Measurements from ENCODE around the gene IKZF3.

Gene IKZF3

GRCh38 chr17:39747745-39748144, 116.4 kb downstream of the IKZF3 start:
- Histone ChIP-seq H3K4me3 (ENCODE audit: low read depth, low read length) (no peak overlapping the region), H3K9me3 (no peaks in the 10 kb centered on the region), H3K36me3 (no peaks in the 10 kb centered on the region), H3K4me1 (no peaks in the 10 kb centered on the region), H3K27me3 (peaks cover 23% of the 10 kb centered on the region)
- DNase-seq = no peak
- TF ChIP-seq CTCF (IDR thresholded peaks at IDR 0.05; ENCODE audit: low read depth, low read length) = no peak

- Histone ChIP-seq H3K27me3 (peaks cover 39% of the 10 kb centered on the region), H3K36me3 (no peaks in the 10 kb centered on the region), H3K9me3 (no peaks in the 10 kb centered on the region), H3K4me1 (no peaks in the 10 kb centered on the region), H3K4me3 (ENCODE audit: low read depth, low read length) (no peak overlapping the region)
- no peak for TF ChIP-seq CTCF (IDR thresholded peaks at IDR 0.05; ENCODE audit: low read depth, low read length)
- no peak for DNase-seq
Measured at GRCh38 chr17:39746145-39746461, 118.0 kb downstream of the IKZF3 start.

DNA sequence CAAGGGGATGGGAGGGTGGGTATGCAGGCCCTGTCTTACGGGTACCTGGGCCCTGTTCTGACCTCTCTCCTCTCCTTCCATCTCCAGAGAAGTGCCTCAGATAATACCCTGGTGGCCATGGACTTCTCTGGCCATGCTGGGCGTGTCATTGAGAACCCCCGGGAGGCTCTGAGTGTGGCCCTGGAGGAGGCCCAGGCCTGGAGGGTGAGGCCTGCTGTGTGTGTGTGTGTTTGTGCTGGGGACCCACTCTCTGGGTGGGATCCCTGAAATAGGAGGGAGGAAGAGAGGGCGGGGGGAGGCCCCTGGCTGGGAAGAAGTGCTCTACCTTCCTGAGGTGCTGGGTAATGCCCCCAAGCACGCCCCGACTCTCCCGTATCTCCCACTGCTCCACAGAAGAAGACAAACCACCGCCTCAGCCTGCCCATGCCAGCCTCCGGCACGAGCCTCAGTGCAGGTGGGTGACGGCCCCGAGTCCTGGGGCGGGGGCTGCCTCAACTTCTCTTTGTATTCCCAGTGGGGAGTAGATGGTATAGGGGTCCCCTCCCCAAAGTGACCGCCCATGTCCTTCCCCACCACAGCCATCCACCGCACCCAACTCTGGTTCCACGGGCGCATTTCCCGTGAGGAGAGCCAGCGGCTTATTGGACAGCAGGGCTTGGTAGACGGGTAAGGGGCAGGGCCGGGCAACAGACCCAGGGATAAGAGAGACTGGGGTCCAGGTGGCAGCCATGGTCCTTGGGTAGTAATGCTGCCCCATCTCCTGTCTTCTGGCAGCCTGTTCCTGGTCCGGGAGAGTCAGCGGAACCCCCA, 118.6 kb downstream of the IKZF3 start:
- H3K9me3 ChIP-seq = no peaks in the 10 kb centered on the region
- TF ChIP-seq CTCF (IDR thresholded peaks at IDR 0.05; ENCODE audit: low read depth, low read length) = no peak
- no peaks in the 10 kb centered on the region for H3K4me1 ChIP-seq
- H3K27me3 ChIP-seq = peaks cover 45% of the 10 kb centered on the region
- H3K36me3 ChIP-seq = no peaks in the 10 kb centered on the region
- DNase-seq = no peak
- H3K4me3 ChIP-seq (ENCODE audit: low read depth, low read length) = no peak overlapping the region

GRCh38 chr17:39744836-39745215, 119.3 kb downstream of the IKZF3 start:
- no peak for TF ChIP-seq CTCF (IDR thresholded peaks at IDR 0.05; ENCODE audit: low read depth, low read length)
- H3K27me3 ChIP-seq = peaks cover 52% of the 10 kb centered on the region
- DNase-seq = no peak
- H3K4me3 ChIP-seq (ENCODE audit: low read depth, low read length) = no peak overlapping the region
- no peaks in the 10 kb centered on the region for H3K4me1 ChIP-seq
- H3K36me3 ChIP-seq = no peaks in the 10 kb centered on the region
- H3K9me3 ChIP-seq = no peaks in the 10 kb centered on the region

- Histone ChIP-seq H3K36me3 (no peaks in the 10 kb centered on the region), H3K4me1 (no peaks in the 10 kb centered on the region), H3K27me3 (peaks cover 58% of the 10 kb centered on the region), H3K4me3 (ENCODE audit: low read depth, low read length) (no peak overlapping the region), H3K9me3 (no peaks in the 10 kb centered on the region)
- no peak for TF ChIP-seq CTCF (IDR thresholded peaks at IDR 0.05; ENCODE audit: low read depth, low read length)
- DNase-seq = no peak
Measured at GRCh38 chr17:39744075-39744835, 119.9 kb downstream of the IKZF3 start.

GRCh38 chr17:39742856-39743436, 121.2 kb downstream of the IKZF3 start:
- Histone ChIP-seq H3K27me3 (peaks cover 68% of the 10 kb centered on the region), H3K4me3 (ENCODE audit: low read depth, low read length) (no peak overlapping the region), H3K36me3 (no peaks in the 10 kb centered on the region), H3K9me3 (no peaks in the 10 kb centered on the region), H3K4me1 (no peaks in the 10 kb centered on the region)
- no peak for DNase-seq
- no peak for TF ChIP-seq CTCF (IDR thresholded peaks at IDR 0.05; ENCODE audit: low read depth, low read length)

Measured in BE2C (cell line).